Loucy (cell line): Measurements from ENCODE around the gene BABAM2.

Experiments used
- H2AFZ ChIP-seq: fragments of 200-600 bp; sonication (generic); 2 replicates; pipeline ENCODE4 v1.6.0; 2016; ENCODE audit warnings: antibody characterized with exemption, mild to moderate bottlenecking, low read length, moderate library complexity
- H3F3A ChIP-seq: fragments of 200-600 bp; 2 replicates; pipeline ENCODE4 v1.6.0; 2016; ENCODE audit warnings: antibody characterized with exemption, low read depth, mild to moderate bottlenecking
- H3K27me3 ChIP-seq: fragments of 200-600 bp; sonication (generic); 2 replicates; pipeline ENCODE4 v1.6.1; 2014; ENCODE audit warnings: low read length, mild to moderate bottlenecking; ENCODE audit not compliant: insufficient read depth, poor library complexity, severe bottlenecking
- H3K36me3 ChIP-seq: fragments of 200-600 bp; sonication (generic); 2 replicates; pipeline ENCODE4 v1.6.1; 2016; ENCODE audit warnings: low read length; ENCODE audit not compliant: insufficient read depth
- H3K4me1 ChIP-seq: fragments of 200-600 bp; sonication (generic); 2 replicates; pipeline ENCODE4 v1.5.1; 2014; ENCODE audit warnings: low read length, mild to moderate bottlenecking; ENCODE audit not compliant: insufficient read depth, poor library complexity, severe bottlenecking
- H3K4me2 ChIP-seq: fragments of 200-600 bp; sonication (generic); 2 replicates; pipeline ENCODE4 v1.6.0; 2014; ENCODE audit warnings: antibody characterized with exemption, low read length, low read depth, mild to moderate bottlenecking; ENCODE audit not compliant: poor library complexity, severe bottlenecking
- H3K4me3 ChIP-seq: fragments of 200-600 bp; sonication (generic); 2 replicates; pipeline ENCODE4 v1.5.1; 2014; ENCODE audit warnings: low read length, mild to moderate bottlenecking, mixed read lengths; ENCODE audit not compliant: poor library complexity, severe bottlenecking
- H3K79me2 ChIP-seq: fragments of 200-600 bp; sonication (generic); 2 replicates; pipeline ENCODE4 v1.6.1; 2014; ENCODE audit warnings: low read length; ENCODE audit not compliant: insufficient read depth
- H3K9ac ChIP-seq: fragments of 200-600 bp; sonication (generic); 2 replicates; pipeline ENCODE4 v1.6.0; 2014; ENCODE audit warnings: mild to moderate bottlenecking, low read depth, low read length, moderate library complexity; ENCODE audit not compliant: poor library complexity, severe bottlenecking
- H3K9me2 ChIP-seq: fragments of 200-600 bp; sonication (generic); replicated peaks from 2 replicates; pipeline ENCODE4 v1.6.1; 2016; ENCODE audit warnings: low read depth, low read length, mixed read lengths
- H3K9me3 ChIP-seq: fragments of 200-600 bp; sonication (generic); 2 replicates; pipeline ENCODE4 v1.6.1; 2014; ENCODE audit warnings: mild to moderate bottlenecking, antibody characterized with exemption, low read length, low read depth; ENCODE audit not compliant: insufficient read depth
- H4K20me1 ChIP-seq: fragments of 200-600 bp; sonication (generic); 2 replicates; pipeline ENCODE4 v1.6.0; 2014; ENCODE audit warnings: antibody characterized with exemption, low read length, mild to moderate bottlenecking; ENCODE audit not compliant: insufficient read depth, poor library complexity, severe bottlenecking
- CTCF ChIP-seq: fragments of 200-600 bp; sonication (generic); conservative IDR thresholded peaks from 2 replicates; pipeline ENCODE4 v1.5.1; 2014; ENCODE audit warnings: mild to moderate bottlenecking, antibody characterized with exemption, low read length
- EZH2phosphoT487 ChIP-seq: fragments of 200-600 bp; IDR thresholded peaks from 2 replicates; pipeline ENCODE4 v1.6.1; 2018; ENCODE audit warnings: antibody characterized with exemption, mild to moderate bottlenecking, moderate library complexity, borderline replicate concordance

BABAM2 gene

GRCh38 chr2:27954221-27954673 lies 63.7 kb downstream of the BABAM2 start:
- Histone ChIP-seq H3F3A (peaks cover 18% of the 10 kb centered on the region), H2AFZ (no peak overlapping the region), H4K20me1 (no peaks in the 10 kb centered on the region), H3K79me2 (peaks cover 36% of the 10 kb centered on the region), H3K9ac (peak overlapping the region; percentile 75), H3K4me3 (peak overlapping the region; percentile 54), H3K4me2 (peak overlapping the region; percentile 77), H3K9me3 (peaks cover 5% of the 10 kb centered on the region; the same call in 1 of the 2 replicates), H3K36me3 (no peaks in the 10 kb centered on the region), H3K27me3 (no peaks in the 10 kb centered on the region), H3K9me2 (no peaks in the 10 kb centered on the region), H3K4me1 (peaks cover 79% of the 10 kb centered on the region)
- TF ChIP-seq CTCF, result no peak
- TF ChIP-seq EZH2phosphoT487, result no peak

GRCh38 chr2:27954771-27955383 lies 64.3 kb downstream of the BABAM2 start:
- H3K4me1 ChIP-seq, result peaks cover 83% of the 10 kb centered on the region
- H3F3A ChIP-seq, result peaks cover 19% of the 10 kb centered on the region
- H3K9ac ChIP-seq, result peak overlapping the region; percentile 75
- H4K20me1 ChIP-seq, result no peaks in the 10 kb centered on the region
- TF ChIP-seq CTCF (peak; percentile 57), EZH2phosphoT487 (no peak)
- peak overlapping the region; percentile 54 for H3K4me3 ChIP-seq
- H3K79me2 ChIP-seq, result peaks cover 41% of the 10 kb centered on the region
- peak overlapping the region; percentile 77 for H3K4me2 ChIP-seq
- no peaks in the 10 kb centered on the region for H3K27me3 ChIP-seq
- peaks cover 5% of the 10 kb centered on the region; the same call in 1 of the 2 replicates for H3K9me3 ChIP-seq
- no peaks in the 10 kb centered on the region for H3K36me3 ChIP-seq
- no peak overlapping the region for H2AFZ ChIP-seq
- no peaks in the 10 kb centered on the region for H3K9me2 ChIP-seq

- H3K4me3 ChIP-seq, result peak overlapping the region; percentile 54
- peaks cover 5% of the 10 kb centered on the region; the same call in 1 of the 2 replicates for H3K9me3 ChIP-seq
- H3K4me1 ChIP-seq, result peaks cover 83% of the 10 kb centered on the region
- H3K27me3 ChIP-seq, result no peaks in the 10 kb centered on the region
- H2AFZ ChIP-seq, result no peak overlapping the region
- peaks cover 41% of the 10 kb centered on the region for H3K79me2 ChIP-seq
- no peaks in the 10 kb centered on the region for H4K20me1 ChIP-seq
- peaks cover 26% of the 10 kb centered on the region for H3F3A ChIP-seq
- TF ChIP-seq EZH2phosphoT487 (no peak), CTCF (no peak)
- H3K9me2 ChIP-seq, result no peaks in the 10 kb centered on the region
- no peaks in the 10 kb centered on the region for H3K36me3 ChIP-seq
- peak overlapping the region; percentile 75 for H3K9ac ChIP-seq
- H3K4me2 ChIP-seq, result peak overlapping the region; percentile 77
Observed at GRCh38 chr2:27955384-27956161, 65.0 kb downstream of the BABAM2 start.
